ENCODE measurements around the gene C14orf119. TPM values are rescaled to one million over a fixed set of nuclear protein-coding genes. Genes with fewer than 3 reads are reported as not detected.

Gene C14orf119
- total and polyA plus RNA-seq, 4 experiments from 2014 or later: 49.7 to 147 (median 67.1) TPM

GRCh38 chr14:23069413-23069806 is 25.9 kb upstream of the C14orf119 start:
- ChIA-PET CTCF (ENCODE audit: partially characterized antibody) (interaction anchor here (0.7 to 19.0 kb wide), 48 partner anchors 9 to 914 kb away, joined by 3 to 1070 read pairs (median 5); partner anchors contain the start of genes ACIN1, AJUBA, C14orf119 and CDH24), POLR2A (ENCODE audit: partially characterized antibody) (interaction anchor here (0.8 to 2.5 kb wide), 10 partner anchors 8 to 140 kb away, joined by 3 to 37 read pairs (median 4); partner anchors contain the start of genes ACIN1, AJUBA, C14orf119 and PRMT5)
- H3K9me3 Mint-ChIP-seq: no peaks in the 10 kb centered on the region
- peaks cover 19 to 41% (median 32%) of the 10 kb centered on the region in 4 donors for H3K4me1 Mint-ChIP-seq
- H3K27ac Mint-ChIP-seq: peak overlapping the region in 6 of 7 donors; percentile 34 to 93 (median 86)
- Histone ChIP-seq H3K27me3 (ENCODE audit: insufficient read depth, low read length) (no peaks in the 10 kb centered on the region), H3K9me3 (ENCODE audit: control insufficient read depth in 1 of 2, low read length in 2 of 2) (no peaks in the 10 kb centered on the region), H3K27ac (ENCODE audit: low read depth, low read length) (no peak overlapping the region), H3K4me3 (ENCODE audit: low read length in 2 of 2) (no peak overlapping the region), H3K36me3 (ENCODE audit: insufficient read depth, low read length) (peaks cover 46% of the 10 kb centered on the region), H3K4me1 (ENCODE audit: insufficient read depth, low read length) (peaks cover 28% of the 10 kb centered on the region)
- no peaks in the 10 kb centered on the region for H3K27me3 Mint-ChIP-seq
- intact Hi-C loops (cut with micrococcal nuclease): loop anchor here (1.0 to 2.0 kb wide), 6 partner anchors 8 to 311 kb away; partner anchors contain the start of genes ACIN1 and C14orf119
- peak overlapping the region in 1 of 8 donors; percentile 74 for H3K4me3 Mint-ChIP-seq
- DNase-seq: no peak
- H3K36me3 Mint-ChIP-seq: peaks cover 22 to 68% of the 10 kb centered on the region in 2 donors

GRCh38 chr14:23070262-23071129 is 24.8 kb upstream of the C14orf119 start:
- Histone ChIP-seq H3K36me3 (ENCODE audit: insufficient read depth, low read length) (peaks cover 54% of the 10 kb centered on the region), H3K4me3 (ENCODE audit: low read length in 2 of 2) (peak overlapping the region; percentile 76 to 89), H3K27ac (ENCODE audit: low read depth, low read length) (peak overlapping the region; percentile 69), H3K27me3 (ENCODE audit: insufficient read depth, low read length) (no peaks in the 10 kb centered on the region), H3K4me1 (ENCODE audit: insufficient read depth, low read length) (peaks cover 28% of the 10 kb centered on the region), H3K9me3 (ENCODE audit: control insufficient read depth in 1 of 2, low read length in 2 of 2) (no peaks in the 10 kb centered on the region)
- H3K27me3 Mint-ChIP-seq: no peaks in the 10 kb centered on the region
- no peaks in the 10 kb centered on the region for H3K9me3 Mint-ChIP-seq
- H3K4me1 Mint-ChIP-seq: peaks cover 21 to 41% (median 32%) of the 10 kb centered on the region in 4 donors
- DNase-seq: no peak
- peaks cover 24 to 69% of the 10 kb centered on the region in 2 donors for H3K36me3 Mint-ChIP-seq
- ChIA-PET POLR2A (ENCODE audit: partially characterized antibody) (interaction anchor here (0.6 to 2.5 kb wide), 6 partner anchors 13 to 103 kb away, joined by 3 to 29 read pairs (median 4); partner anchors contain the start of genes ACIN1 and C14orf119), CTCF (ENCODE audit: partially characterized antibody) (interaction anchor here (0.7 to 3.7 kb wide), 21 partner anchors 12 to 309 kb away, joined by 3 to 40 read pairs (median 6); partner anchors contain the start of genes ACIN1, AJUBA, C14orf119 and CDH24)
- intact Hi-C loops (cut with micrococcal nuclease): no loop called here
- peak overlapping the region; percentile 93 to 99 (median 94) for H3K4me3 Mint-ChIP-seq
- H3K27ac Mint-ChIP-seq: peak overlapping the region; percentile 89 to 98 (median 95)

DNA sequence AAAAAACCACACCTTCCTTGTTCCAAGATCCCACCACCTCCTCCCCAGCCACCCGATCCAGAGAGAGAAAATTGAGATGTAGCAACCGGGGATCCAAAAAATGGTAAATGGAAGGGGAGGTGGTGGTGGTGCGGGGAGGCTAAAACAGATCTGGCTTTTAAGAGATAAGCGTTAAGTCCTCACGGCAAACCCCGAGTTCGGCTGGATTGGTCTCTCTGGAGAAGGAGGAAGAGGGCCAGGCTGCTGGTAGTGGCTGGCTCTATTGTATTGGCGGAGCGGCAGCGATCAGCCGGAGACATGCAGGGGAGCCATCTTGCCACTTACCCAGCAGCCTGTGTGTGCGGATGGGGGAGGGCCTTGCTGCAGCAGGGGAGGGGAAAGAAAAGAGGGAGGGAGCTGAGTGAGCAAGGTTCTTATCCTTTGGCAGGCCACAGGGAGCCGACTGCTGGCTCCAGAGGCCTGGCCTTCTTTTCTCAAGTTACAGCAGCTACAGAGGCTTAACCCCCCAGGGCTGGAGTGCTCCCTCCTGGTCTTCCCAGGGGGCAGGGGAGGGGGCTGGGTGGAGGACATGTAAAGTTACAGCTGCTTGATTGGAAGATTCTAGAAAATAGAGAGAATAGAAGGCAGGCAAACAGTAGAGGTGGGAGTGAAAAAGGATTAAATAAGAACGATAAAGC is 23.9 kb upstream of the C14orf119 start:
- ChIA-PET CTCF (ENCODE audit: partially characterized antibody) (interaction anchor here (1.1 to 3.7 kb wide), 20 partner anchors 10 to 308 kb away, joined by 3 to 40 read pairs (median 6); partner anchors contain the start of genes ACIN1, AJUBA, C14orf119 and CDH24), POLR2A (ENCODE audit: partially characterized antibody) (interaction anchor here (0.7 to 2.5 kb wide), 11 partner anchors 8 to 142 kb away, joined by 3 to 29 read pairs (median 3); partner anchors contain the start of genes ACIN1, C14orf119, CEBPE and PRMT5)
- peak overlapping the region; percentile 93 to 99 (median 94) for H3K4me3 Mint-ChIP-seq
- peaks cover 28% of the 10 kb centered on the region for H3K4me1 ChIP-seq (ENCODE audit: insufficient read depth, low read length)
- peak overlapping the region; percentile 69 for H3K27ac ChIP-seq (ENCODE audit: low read depth, low read length)
- intact Hi-C loops (cut with micrococcal nuclease): no loop called here
- H3K27ac Mint-ChIP-seq: peak overlapping the region; percentile 89 to 98 (median 95)
- H3K4me3 ChIP-seq (ENCODE audit: low read length in 2 of 2): peak overlapping the region; percentile 76 to 89
- peaks cover 21 to 69% of the 10 kb centered on the region in 2 donors for H3K36me3 Mint-ChIP-seq
- H3K27me3 Mint-ChIP-seq: no peaks in the 10 kb centered on the region
- H3K9me3 Mint-ChIP-seq: no peaks in the 10 kb centered on the region
- peak; percentile 69 to 87 (median 74) for DNase-seq
- H3K27me3 ChIP-seq (ENCODE audit: insufficient read depth, low read length): no peaks in the 10 kb centered on the region
- no peaks in the 10 kb centered on the region for H3K9me3 ChIP-seq (ENCODE audit: control insufficient read depth in 1 of 2, low read length in 2 of 2)
- peaks cover 55% of the 10 kb centered on the region for H3K36me3 ChIP-seq (ENCODE audit: insufficient read depth, low read length)
- H3K4me1 Mint-ChIP-seq: peaks cover 21 to 36% (median 30%) of the 10 kb centered on the region in 4 donors

DNA sequence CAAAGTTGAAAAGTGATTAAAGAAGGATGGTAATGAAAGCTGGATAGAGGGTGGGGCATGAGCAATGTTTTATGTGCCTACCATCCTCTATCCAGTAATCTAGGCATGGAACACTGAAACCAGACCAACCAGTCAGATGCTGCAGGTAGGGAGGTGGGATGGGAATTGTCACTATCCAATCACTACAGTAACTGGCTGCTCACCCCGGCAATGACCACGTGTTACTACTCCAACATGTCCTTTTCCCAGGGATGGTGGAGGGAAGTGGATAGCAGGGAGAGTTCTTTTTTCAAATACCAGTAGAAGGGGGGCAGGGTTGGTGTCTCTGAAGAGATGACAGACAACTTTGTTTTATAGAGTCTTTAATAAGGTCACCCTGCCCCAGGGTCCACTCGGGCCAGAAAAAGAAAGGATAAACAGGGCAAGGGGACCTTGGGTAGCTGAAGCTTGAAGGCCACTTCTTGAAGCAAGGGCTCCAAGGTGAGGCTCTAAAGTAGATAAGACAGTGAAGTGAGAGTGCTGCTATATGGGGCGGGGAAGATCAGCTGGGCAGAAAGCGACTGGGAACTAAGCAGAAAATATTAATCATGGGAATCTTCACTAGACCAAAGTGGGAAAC is 23.3 kb upstream of the C14orf119 start:
- peak overlapping the region; percentile 93 to 99 (median 94) for H3K4me3 Mint-ChIP-seq
- peaks cover 28% of the 10 kb centered on the region for H3K4me1 ChIP-seq (ENCODE audit: insufficient read depth, low read length)
- H3K27me3 Mint-ChIP-seq: no peaks in the 10 kb centered on the region
- CTCF ChIA-PET (ENCODE audit: partially characterized antibody): interaction anchor here (1.1 to 3.7 kb wide), 16 partner anchors 9 to 308 kb away, joined by 3 to 40 read pairs (median 6); partner anchors contain the start of genes ACIN1, AJUBA, C14orf119 and CDH24
- no peak overlapping the region for H3K4me3 ChIP-seq (ENCODE audit: low read length in 2 of 2)
- H3K27me3 ChIP-seq (ENCODE audit: insufficient read depth, low read length): no peaks in the 10 kb centered on the region
- peak overlapping the region; percentile 89 to 98 (median 95) for H3K27ac Mint-ChIP-seq
- intact Hi-C loops (cut with micrococcal nuclease): no loop called here
- no peak for DNase-seq
- no peaks in the 10 kb centered on the region for H3K9me3 Mint-ChIP-seq
- peaks cover 21 to 69% of the 10 kb centered on the region in 2 donors for H3K36me3 Mint-ChIP-seq
- H3K27ac ChIP-seq (ENCODE audit: low read depth, low read length): peak overlapping the region; percentile 69
- H3K9me3 ChIP-seq (ENCODE audit: control insufficient read depth in 1 of 2, low read length in 2 of 2): no peaks in the 10 kb centered on the region
- peaks cover 21 to 36% (median 30%) of the 10 kb centered on the region in 4 donors for H3K4me1 Mint-ChIP-seq
- peaks cover 56% of the 10 kb centered on the region for H3K36me3 ChIP-seq (ENCODE audit: insufficient read depth, low read length)
- POLR2A ChIA-PET (ENCODE audit: partially characterized antibody): interaction anchor here (0.6 to 2.5 kb wide), 11 partner anchors 8 to 142 kb away, joined by 3 to 29 read pairs (median 3); partner anchors contain the start of genes ACIN1, C14orf119, CEBPE and PRMT5

- no peak for DNase-seq
- peaks cover 69% of the 10 kb centered on the region for H3K36me3 ChIP-seq (ENCODE audit: insufficient read depth, low read length)
- no peaks in the 10 kb centered on the region for H3K9me3 Mint-ChIP-seq
- peaks cover 17 to 25% (median 24%) of the 10 kb centered on the region in 4 donors for H3K4me1 Mint-ChIP-seq
- H3K4me3 Mint-ChIP-seq: no peak overlapping the region
- no peaks in the 10 kb centered on the region for H3K27me3 Mint-ChIP-seq
- no peak overlapping the region for H3K4me3 ChIP-seq (ENCODE audit: low read length in 2 of 2)
- H3K27ac Mint-ChIP-seq: peak overlapping the region in 1 of 7 donors; percentile 23
- POLR2A ChIA-PET (ENCODE audit: partially characterized antibody): no interaction called here
- CTCF ChIA-PET (ENCODE audit: partially characterized antibody): interaction anchor here (0.7 to 1.9 kb wide), 4 partner anchors 17 to 113 kb away, joined by 3 to 7 read pairs (median 3); partner anchors contain the start of genes ACIN1 and C14orf119
- H3K27me3 ChIP-seq (ENCODE audit: insufficient read depth, low read length): no peaks in the 10 kb centered on the region
- H3K9me3 ChIP-seq (ENCODE audit: control insufficient read depth in 1 of 2, low read length in 2 of 2): no peaks in the 10 kb centered on the region
- peaks cover 22% of the 10 kb centered on the region for H3K4me1 ChIP-seq (ENCODE audit: insufficient read depth, low read length)
- H3K27ac ChIP-seq (ENCODE audit: low read depth, low read length): no peak overlapping the region
- intact Hi-C loops (cut with micrococcal nuclease): no loop called here
- H3K36me3 Mint-ChIP-seq: peaks cover 39 to 78% of the 10 kb centered on the region in 2 donors
Measured at GRCh38 chr14:23074906-23075305, 20.4 kb upstream of the C14orf119 start.

- ChIA-PET CTCF (ENCODE audit: partially characterized antibody) (interaction anchor here (0.6 to 5.6 kb wide), 34 partner anchors 8 to 359 kb away, joined by 3 to 47 read pairs (median 4); partner anchors contain the start of genes ACIN1, AJUBA, C14orf119 and CDH24), POLR2A (ENCODE audit: partially characterized antibody) (interaction anchor here (1.1 to 2.4 kb wide), 6 partner anchors 8 to 277 kb away, joined by 3 to 16 read pairs (median 4); partner anchors contain the start of genes ACIN1 and C14orf119)
- no peaks in the 10 kb centered on the region for H3K27me3 Mint-ChIP-seq
- peaks cover 5% of the 10 kb centered on the region for H3K4me1 ChIP-seq (ENCODE audit: insufficient read depth, low read length)
- peak in 4 of 5 donors; percentile 25 to 42 (median 38) for DNase-seq
- H3K4me1 Mint-ChIP-seq: peaks cover 6 to 15% (median 10%) of the 10 kb centered on the region in 4 donors
- no peaks in the 10 kb centered on the region for H3K9me3 ChIP-seq (ENCODE audit: control insufficient read depth in 1 of 2, low read length in 2 of 2)
- no peaks in the 10 kb centered on the region for H3K9me3 Mint-ChIP-seq
- no peak overlapping the region for H3K4me3 ChIP-seq (ENCODE audit: low read length in 2 of 2)
- peaks cover 87% of the 10 kb centered on the region for H3K36me3 ChIP-seq (ENCODE audit: insufficient read depth, low read length)
- intact Hi-C loops (cut with micrococcal nuclease): loop anchor here (1.0 to 2.0 kb wide), 3 partner anchors 8 to 110 kb away; no protein-coding TSS in a partner anchor
- peak overlapping the region in 3 of 7 donors; percentile 16 to 70 (median 57) for H3K27ac Mint-ChIP-seq
- no peaks in the 10 kb centered on the region for H3K27me3 ChIP-seq (ENCODE audit: insufficient read depth, low read length)
- H3K27ac ChIP-seq (ENCODE audit: low read depth, low read length): no peak overlapping the region
- H3K36me3 Mint-ChIP-seq: peaks cover 55 to 87% of the 10 kb centered on the region in 2 donors
- H3K4me3 Mint-ChIP-seq: no peak overlapping the region
Measured at GRCh38 chr14:23076785-23077408, 18.4 kb upstream of the C14orf119 start.

All from CD4-positive, alpha-beta memory T cell (primary cell).